D721Med (cell line): ENCODE measurements around the gene ARHGAP27.
"Not testable (repeated sequence)": the region's sequence is repeated elsewhere in the genome, so short reads cannot be mapped to it uniquely, and the experiment has no call there.

ENCODE experiments used
- DNase-seq: peaks from one replicate; pipeline ENCODE4 v3.0.0; 2011; ENCODE audit warnings: low spot score; ENCODE audit not compliant: insufficient read length
- FAIRE-seq: peaks from 2 replicates; lab custom pipeline; 2011; peaks lifted over from hg19 to GRCh38; lab: Jason Lieb, UNC
- CTCF ChIP-seq: IDR thresholded peaks from 2 replicates; pipeline ENCODE4 v1.5.1; 2012; ENCODE audit warnings: mild to moderate bottlenecking, control low read depth; ENCODE audit not compliant: insufficient read depth; ENCODE audit errors: missing control alignments

Gene ARHGAP27

GRCh38 chr17:45345554-45346215, 87.0 kb downstream of the ARHGAP27 start:
- DNase-seq (no peak), FAIRE-seq (no peak)
- TF ChIP-seq CTCF: no peak

- DNase-seq (no peak), FAIRE-seq (no peak)
These were observed 87.5 kb downstream of the ARHGAP27 start for GRCh38 chr17:45345246-45345553.

GRCh38 chr17:45343967-45344664, 88.6 kb downstream of the ARHGAP27 start:
- not testable (repeated sequence) for DNase-seq, FAIRE-seq

More at GRCh38 chr17:45345246-45345553, 87.5 kb downstream of the ARHGAP27 start:
- TF ChIP-seq CTCF: no peak
